Nucleus accumbens (tissue), 56 donors: ENCODE results near the gene HNRNPUL1.

Source experiments
- DNase-seq, 56 donors: peaks; one replicate each; lab custom pipeline; 2025; lab: John Stamatoyannopoulos, UW

Gene HNRNPUL1

DNA sequence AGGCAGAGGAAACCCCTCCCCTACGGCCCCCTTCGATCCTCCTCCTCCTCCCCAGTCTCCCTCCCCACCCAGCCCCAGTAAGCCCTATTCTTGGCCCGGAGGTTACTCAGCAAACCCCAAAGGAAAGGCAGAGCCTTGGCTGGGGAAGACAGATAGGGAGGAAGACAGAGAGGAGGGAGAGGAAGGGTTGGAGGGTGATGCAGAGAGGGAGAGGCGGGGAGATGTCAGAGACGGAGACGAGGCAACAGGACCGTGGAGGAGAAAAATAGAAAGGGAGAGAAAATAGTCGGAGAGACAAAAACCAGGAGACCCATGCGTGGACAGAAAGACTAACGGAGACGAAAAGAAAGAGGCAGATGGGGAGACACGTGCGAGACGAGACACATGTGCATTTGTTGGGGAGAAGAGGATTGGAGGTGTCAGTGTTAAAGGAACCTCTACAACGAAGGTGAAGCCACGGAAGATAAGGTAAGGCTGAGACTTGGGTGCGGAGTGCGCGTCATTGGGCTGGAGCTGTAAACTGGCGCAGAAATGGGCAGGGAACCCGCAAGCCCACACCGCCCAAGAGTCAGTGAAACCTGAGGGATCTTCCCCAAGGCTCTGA, 86.7 kb downstream of the HNRNPUL1 start:
- DNase-seq = no peak

DNA sequence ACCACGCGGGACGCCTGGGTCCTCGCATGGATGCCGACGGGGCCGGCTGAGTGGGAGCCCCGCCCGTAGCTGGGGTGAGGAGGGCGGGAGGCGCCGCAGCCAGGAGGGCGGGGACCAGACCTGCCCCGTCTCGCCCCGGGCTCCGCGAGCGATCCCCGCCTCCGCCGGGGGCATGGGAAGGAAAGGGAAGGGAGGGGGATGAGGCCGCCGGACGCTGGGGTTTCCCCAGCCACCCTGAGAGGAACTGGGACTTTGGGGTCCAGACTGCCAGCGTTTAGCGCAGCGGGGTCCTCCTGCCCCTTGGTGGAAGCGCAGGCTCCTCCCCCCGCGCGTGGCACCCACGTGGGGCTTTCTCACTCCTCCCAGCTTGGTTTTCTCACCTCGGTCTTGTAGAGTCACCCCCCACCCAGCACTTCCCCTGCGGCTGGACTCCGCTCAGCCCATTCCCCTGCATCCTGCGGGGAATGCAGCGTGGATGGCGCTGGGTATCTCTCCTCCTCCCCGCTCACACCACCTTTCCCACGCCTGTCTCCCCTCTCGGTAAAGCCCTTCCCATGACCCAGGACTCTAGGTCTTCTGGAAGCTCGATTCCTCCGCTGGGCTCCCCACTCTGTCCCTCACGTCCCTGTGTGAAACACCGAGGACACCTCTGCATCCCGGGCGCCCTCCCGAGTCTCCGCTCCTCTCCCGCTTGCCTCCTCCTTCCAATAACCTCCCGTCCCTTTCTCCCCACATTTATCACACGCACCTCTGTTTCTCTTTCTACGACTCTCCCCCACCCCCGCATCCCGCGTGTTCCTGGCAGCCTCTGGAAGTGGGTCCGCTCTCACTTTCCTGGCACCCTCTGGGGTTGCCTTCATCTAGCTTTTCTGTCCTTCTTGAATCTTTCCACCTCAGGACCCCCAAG, 87.4 kb downstream of the HNRNPUL1 start:
- peak in 29 of 56 donors; percentile 11 to 66 (median 31) for DNase-seq

DNA sequence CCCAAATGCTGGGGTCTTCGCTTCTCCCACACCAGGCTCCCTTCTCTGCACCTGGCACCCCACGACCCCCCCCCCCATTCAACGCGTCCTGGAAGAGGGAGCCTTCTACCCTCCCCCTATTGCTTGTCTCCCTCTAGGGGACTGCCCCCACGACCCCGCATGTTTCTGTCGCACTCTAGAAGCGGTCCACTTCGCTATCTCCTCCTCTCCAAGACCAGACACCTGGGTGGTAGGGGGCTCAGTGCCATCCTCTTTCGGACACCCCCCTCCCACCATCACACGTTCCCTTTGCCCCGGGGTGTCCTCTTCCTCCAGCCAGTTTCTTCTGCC, 88.1 kb downstream of the HNRNPUL1 start:
- no peak for DNase-seq

DNA sequence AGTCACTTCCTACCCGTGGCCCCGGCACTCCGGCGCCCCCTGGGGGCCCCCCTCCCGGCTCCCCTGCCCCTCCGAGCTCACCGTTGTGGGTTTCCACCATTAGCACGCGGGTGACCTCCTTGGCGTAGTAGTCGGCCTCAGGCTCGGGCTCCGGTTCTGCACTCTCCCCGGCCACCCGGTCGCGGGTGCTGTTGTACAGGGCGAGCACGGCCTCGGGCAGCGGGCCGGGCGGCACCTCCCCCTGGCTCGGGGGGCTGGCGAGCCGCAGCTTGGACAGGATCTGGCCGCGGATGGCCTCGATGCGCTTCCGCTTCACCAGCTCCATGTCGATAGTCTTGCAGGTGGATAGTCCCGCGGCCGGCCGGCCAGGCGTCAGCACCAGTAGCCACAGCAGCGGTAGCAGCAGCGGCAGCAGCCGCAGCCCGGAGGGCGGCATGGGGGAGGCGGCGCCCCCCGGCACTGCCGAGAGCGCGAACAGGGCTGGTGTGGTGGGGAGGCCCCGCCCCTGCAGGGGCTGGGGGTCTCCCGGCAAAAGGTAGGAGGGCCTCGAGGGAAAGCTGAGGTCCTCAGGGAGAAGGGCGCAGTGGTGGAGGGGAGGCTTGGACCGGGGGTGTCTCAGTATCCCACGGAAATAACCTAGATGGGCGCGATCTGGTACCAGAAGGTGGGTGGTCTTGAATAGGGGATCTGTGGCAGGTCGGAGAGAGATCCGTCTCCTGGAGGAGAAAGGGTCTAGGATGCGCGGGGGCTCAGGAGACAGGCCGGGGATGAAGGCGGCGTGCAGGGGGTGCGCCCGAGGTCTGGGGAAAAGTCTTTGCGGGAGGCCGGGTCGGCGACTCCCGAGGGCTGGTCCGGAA, 88.7 kb downstream of the HNRNPUL1 start:
- DNase-seq = peak in 16 of 56 donors; percentile 3 to 55 (median 16)

DNA sequence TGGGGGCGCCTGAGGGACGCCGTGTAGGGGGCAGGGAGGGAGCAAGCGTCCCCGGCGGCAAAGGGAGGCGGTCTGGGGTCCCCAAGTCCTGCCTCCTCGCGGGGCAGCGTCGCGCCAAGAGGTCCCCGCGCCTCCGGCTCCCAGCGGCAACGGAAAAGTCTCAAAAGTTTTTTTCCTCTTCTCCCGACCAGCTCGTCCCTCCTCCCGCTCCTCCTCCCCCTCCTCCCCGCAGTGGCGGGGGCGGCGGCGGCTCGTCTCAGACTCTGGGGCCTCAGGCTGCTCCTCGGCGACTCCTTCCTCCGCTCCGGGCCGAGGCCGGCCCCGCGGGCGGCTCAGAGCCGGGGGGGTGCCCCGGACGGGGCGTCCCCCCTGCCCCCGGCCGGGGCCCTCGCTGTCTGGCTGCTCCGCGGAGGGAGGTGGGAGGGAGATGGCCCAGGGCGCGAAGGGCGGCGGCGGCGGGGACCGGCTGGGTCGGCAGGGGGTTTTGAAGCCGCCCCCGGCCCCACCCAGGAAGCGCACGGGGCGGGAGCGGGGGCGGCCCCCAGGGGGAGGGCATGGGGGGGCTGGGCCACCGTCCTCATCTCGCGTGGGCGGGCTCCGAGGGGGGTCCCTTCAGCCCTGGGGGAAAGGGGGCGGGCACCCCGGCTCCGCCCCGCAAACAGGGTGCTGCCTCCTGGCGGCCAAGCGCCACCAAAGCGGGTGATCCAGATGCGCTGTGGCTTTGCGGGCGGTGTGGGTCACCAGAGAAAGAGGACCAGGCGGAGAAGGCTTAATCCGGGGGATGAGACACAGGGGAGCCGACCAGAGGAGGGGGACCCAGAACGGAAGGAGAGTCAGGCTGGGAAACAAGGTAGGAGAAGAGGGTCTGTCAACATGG, 89.5 kb downstream of the HNRNPUL1 start, which contains the start of gene TGFB1:
TSS of gene TGFB1 (minus strand) at position 457 of the 877 bp plus-strand sequence. CDS start 878 bp downstream, outside the sequence.
- DNase-seq = peak in 46 of 56 donors; percentile 9 to 79 (median 40)

DNA sequence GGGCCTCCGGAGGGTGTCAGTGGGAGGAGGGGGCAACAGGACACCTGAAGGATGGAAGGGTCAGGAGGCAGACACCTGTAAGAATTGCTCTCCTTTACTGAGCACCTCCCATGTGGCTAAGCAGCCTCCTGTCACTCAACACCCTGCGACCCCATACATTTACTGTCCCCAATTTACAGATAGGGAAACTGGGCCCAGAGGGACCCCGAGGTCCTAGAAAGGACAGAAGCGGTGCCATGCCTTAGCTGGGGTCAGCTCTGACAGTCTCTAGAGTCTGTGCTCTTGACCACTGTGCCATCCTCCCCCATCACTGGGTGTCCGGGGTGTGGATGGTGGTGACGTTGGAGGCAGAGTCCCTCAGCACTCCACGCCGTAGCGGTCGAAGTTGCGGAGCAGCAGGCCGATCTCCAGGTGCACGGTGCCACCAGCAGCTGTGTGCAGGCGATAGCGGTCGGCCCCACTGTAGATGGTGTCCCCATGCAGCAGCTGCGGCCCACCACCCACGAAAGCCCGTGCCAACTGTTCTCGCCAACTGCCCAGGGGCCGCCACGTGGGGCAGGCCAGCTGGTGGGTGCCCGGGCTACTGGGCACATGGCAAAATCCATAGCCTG, 90.3 kb downstream of the HNRNPUL1 start:
- DNase-seq = no peak

DNA sequence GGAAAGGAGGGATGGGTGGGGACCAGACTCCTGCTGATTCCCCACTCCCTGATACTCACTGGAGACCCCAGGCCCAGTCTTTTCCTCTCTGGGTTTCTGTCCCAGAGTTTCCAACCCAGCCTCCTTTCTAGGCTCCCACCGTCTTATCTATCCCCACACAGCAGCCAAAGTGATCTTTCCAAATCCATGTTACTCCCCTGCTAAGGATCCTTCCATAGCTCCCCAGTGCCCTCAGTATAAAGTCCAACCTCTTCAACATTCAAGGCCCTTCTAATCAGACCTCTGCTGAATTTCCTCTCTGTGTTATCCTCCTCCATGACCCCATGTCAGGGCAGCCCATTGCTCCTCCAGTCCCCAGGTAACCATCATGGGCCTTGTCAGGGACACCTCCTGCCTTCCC, 90.9 kb downstream of the HNRNPUL1 start:
- DNase-seq = no peak

DNA sequence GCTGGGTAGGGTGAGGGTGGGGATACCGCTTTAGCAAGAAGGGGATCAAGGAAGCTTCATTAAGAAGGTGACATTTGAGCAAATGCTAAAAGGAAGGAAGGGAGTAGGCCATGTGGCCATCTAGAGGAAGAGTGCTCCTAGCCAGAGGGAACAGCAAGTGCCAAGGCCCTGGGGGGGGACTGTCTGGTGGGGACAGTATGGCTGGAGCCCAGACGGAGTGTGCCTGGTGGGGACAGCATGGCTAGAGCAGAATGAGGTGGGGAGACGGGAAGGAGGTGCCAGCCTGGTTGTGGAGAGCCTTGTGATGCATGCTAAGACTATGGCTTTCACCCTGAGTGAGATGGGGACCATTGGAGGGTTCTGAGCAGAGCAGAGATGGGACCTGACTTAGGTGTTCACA, 91.6 kb downstream of the HNRNPUL1 start:
- no peak for DNase-seq

DNA sequence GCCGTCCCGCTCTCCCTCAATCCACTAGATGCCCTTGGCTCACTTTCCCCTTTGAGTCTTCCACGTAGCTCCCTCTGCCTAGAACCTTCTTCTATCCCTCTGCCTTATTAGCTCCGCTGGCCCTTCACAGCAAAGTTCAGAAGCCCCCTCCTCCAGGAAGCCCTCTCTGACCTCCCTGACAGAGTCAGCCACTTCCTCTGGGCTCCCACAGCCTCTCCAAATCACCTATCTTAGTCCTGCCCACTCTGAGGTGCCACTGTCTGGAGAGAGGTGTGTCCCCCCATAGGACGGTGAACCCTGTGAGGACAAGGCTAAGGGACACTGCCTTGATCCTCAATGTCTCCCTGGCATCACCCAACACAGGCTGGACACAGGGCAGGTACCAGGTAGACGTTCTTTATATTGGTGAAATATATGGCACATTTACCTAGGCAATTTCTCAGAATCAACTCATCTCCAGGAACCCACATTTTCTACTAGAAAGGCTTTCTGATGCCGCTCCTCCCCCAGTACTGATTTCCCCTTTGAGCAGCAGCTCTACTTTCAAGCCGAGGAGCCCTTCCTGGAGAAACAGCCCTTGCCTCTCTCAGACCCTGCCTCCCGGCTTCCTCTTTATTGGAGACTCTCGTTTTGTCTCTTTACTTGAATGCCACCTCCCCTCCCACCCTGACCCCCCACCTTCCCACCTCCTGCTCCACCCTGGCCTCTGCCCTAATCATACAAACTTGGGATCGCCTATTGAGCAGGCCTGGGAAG, 93.0 kb downstream of the HNRNPUL1 start:
- DNase-seq = no peak
